ENCODE measurements around the gene ME2.
"Not testable (repeated sequence)": the region's sequence is repeated elsewhere in the genome, so short reads cannot be mapped to it uniquely, and the experiment has no call there.

The ME2 gene

GRCh38 chr18:50987261-50987660 is 108.3 kb downstream of the ME2 start:
- H3K4me3 ChIP-seq (ENCODE audit: low read depth, low read length), result no peak overlapping the region
- no peak for TF ChIP-seq CTCF (IDR thresholded peaks at IDR 0.05; ENCODE audit: low read depth, low read length)

- TF ChIP-seq CTCF (IDR thresholded peaks at IDR 0.05; ENCODE audit: low read depth, low read length), result no peak
- H3K4me3 ChIP-seq (ENCODE audit: low read depth, low read length), result no peak overlapping the region
These were observed 110.8 kb downstream of the ME2 start for GRCh38 chr18:50989711-50990110.

GRCh38 chr18:50992351-50992762 is 113.4 kb downstream of the ME2 start:
- no peak overlapping the region for H3K4me3 ChIP-seq (ENCODE audit: low read depth, low read length)
- TF ChIP-seq CTCF (IDR thresholded peaks at IDR 0.05; ENCODE audit: low read depth, low read length), result no peak

GRCh38 chr18:50994031-50994430 is 115.1 kb downstream of the ME2 start:
- no peak for TF ChIP-seq CTCF (IDR thresholded peaks at IDR 0.05; ENCODE audit: low read depth, low read length)

GRCh38 chr18:51003174-51003573 is 124.3 kb downstream of the ME2 start:
- H3K4me3 ChIP-seq (ENCODE audit: low read depth, low read length), result not testable (repeated sequence)

More at GRCh38 chr18:50994031-50994430, 115.1 kb downstream of the ME2 start:
- H3K4me3 ChIP-seq (ENCODE audit: low read depth, low read length), result no peak overlapping the region
